Measurements from ENCODE around the gene CPHXL2. TPM values are rescaled to one million over a fixed set of nuclear protein-coding genes. Genes with fewer than 3 reads are reported as not detected.

CPHXL2 gene
- total RNA-seq, 1 donor from 2014 or later: not detected

GRCh38 chr16:75714661-75715060, 37.9 kb upstream of the CPHXL2 start:
- Mint-ChIP-seq H3K27me3 (ENCODE audit: insufficient read depth, low read depth) (peaks cover 2% of the 10 kb centered on the region), H3K27ac (no peak overlapping the region), H3K9me3 (peaks cover 20% of the 10 kb centered on the region), H3K4me3 (no peak overlapping the region), H3K36me3 (no peaks in the 10 kb centered on the region), H3K4me1 (no peaks in the 10 kb centered on the region)
- no peak overlapping the region for H3K27ac ChIP-seq
- no peaks in the 10 kb centered on the region for H4K20me1 ChIP-seq (ENCODE audit: low read depth)
- H3K9ac ChIP-seq: no peak overlapping the region
- no peaks in the 10 kb centered on the region for H3K36me3 ChIP-seq
- peaks cover 13% of the 10 kb centered on the region for H3K9me3 ChIP-seq (ENCODE audit: low read depth)
- H3K27me3 ChIP-seq: no peaks in the 10 kb centered on the region
- H2AFZ ChIP-seq (replicated peaks): no peak overlapping the region
- no peak for TF ChIP-seq EZH2 (IDR thresholded peaks at IDR 0.05)
- TF ChIP-seq, protein P1, sequence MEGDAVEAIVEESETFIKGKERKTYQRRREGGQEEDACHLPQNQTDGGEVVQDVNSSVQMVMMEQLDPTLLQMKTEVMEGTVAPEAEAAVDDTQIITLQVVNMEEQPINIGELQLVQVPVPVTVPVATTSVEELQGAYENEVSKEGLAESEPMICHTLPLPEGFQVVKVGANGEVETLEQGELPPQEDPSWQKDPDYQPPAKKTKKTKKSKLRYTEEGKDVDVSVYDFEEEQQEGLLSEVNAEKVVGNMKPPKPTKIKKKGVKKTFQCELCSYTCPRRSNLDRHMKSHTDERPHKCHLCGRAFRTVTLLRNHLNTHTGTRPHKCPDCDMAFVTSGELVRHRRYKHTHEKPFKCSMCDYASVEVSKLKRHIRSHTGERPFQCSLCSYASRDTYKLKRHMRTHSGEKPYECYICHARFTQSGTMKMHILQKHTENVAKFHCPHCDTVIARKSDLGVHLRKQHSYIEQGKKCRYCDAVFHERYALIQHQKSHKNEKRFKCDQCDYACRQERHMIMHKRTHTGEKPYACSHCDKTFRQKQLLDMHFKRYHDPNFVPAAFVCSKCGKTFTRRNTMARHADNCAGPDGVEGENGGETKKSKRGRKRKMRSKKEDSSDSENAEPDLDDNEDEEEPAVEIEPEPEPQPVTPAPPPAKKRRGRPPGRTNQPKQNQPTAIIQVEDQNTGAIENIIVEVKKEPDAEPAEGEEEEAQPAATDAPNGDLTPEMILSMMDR (IDR thresholded peaks at IDR 0.05): no peak
- TF ChIP-seq EZH2phosphoT487 (IDR thresholded peaks at IDR 0.05): no peak
- no peak overlapping the region for H3K4me2 ChIP-seq
- no peak overlapping the region for H3K4me3 ChIP-seq
- H3F3A ChIP-seq (ENCODE audit: low read depth): no peaks in the 10 kb centered on the region
- no peaks in the 10 kb centered on the region for H3K79me2 ChIP-seq (ENCODE audit: low read depth)
- no peak for DNase-seq (ENCODE audit: low spot score)
- H3K4me1 ChIP-seq: no peaks in the 10 kb centered on the region

- Mint-ChIP-seq H3K4me3 (no peak overlapping the region), H3K36me3 (no peaks in the 10 kb centered on the region), H3K4me1 (no peaks in the 10 kb centered on the region), H3K27ac (no peak overlapping the region), H3K27me3 (ENCODE audit: insufficient read depth, low read depth) (peaks cover 5% of the 10 kb centered on the region), H3K9me3 (peaks cover 20% of the 10 kb centered on the region)
- Histone ChIP-seq H3K4me2 (no peak overlapping the region), H3K27me3 (no peaks in the 10 kb centered on the region), H4K20me1 (ENCODE audit: low read depth) (no peaks in the 10 kb centered on the region), H3K9me3 (ENCODE audit: low read depth) (peaks cover 9% of the 10 kb centered on the region), H3K79me2 (ENCODE audit: low read depth) (no peaks in the 10 kb centered on the region), H3K27ac (no peak overlapping the region), H3F3A (ENCODE audit: low read depth) (no peaks in the 10 kb centered on the region), H2AFZ (replicated peaks) (no peak overlapping the region), H3K9ac (no peak overlapping the region), H3K36me3 (no peaks in the 10 kb centered on the region), H3K4me3 (no peak overlapping the region), H3K4me1 (no peaks in the 10 kb centered on the region)
- TF ChIP-seq, protein P1 (IDR thresholded peaks at IDR 0.05): no peak
- TF ChIP-seq EZH2phosphoT487 (IDR thresholded peaks at IDR 0.05): no peak
- no peak for TF ChIP-seq EZH2 (IDR thresholded peaks at IDR 0.05)
- no peak for DNase-seq (ENCODE audit: low spot score)
Measured at GRCh38 chr16:75710344-75710743, 33.5 kb upstream of the CPHXL2 start.

- Mint-ChIP-seq H3K4me3 (no peak overlapping the region), H3K27me3 (ENCODE audit: insufficient read depth, low read depth) (peaks cover 2% of the 10 kb centered on the region), H3K9me3 (peaks cover 7% of the 10 kb centered on the region), H3K36me3 (no peaks in the 10 kb centered on the region), H3K27ac (no peak overlapping the region), H3K4me1 (peaks cover 5% of the 10 kb centered on the region)
- no peaks in the 10 kb centered on the region for H3K27me3 ChIP-seq
- H3K4me2 ChIP-seq: no peak overlapping the region
- TF ChIP-seq, protein P1 (IDR thresholded peaks at IDR 0.05): no peak
- TF ChIP-seq EZH2 (IDR thresholded peaks at IDR 0.05) (no peak), EZH2phosphoT487 (IDR thresholded peaks at IDR 0.05) (no peak)
- no peak overlapping the region for H2AFZ ChIP-seq (replicated peaks)
- no peak overlapping the region for H3K9ac ChIP-seq
- no peaks in the 10 kb centered on the region for H3K9me3 ChIP-seq (ENCODE audit: low read depth)
- H4K20me1 ChIP-seq (ENCODE audit: low read depth): no peaks in the 10 kb centered on the region
- no peak overlapping the region for H3K4me3 ChIP-seq
- DNase-seq (ENCODE audit: low spot score): no peak
- H3K27ac ChIP-seq: no peak overlapping the region
- H3K4me1 ChIP-seq: peaks cover 4% of the 10 kb centered on the region
- no peaks in the 10 kb centered on the region for H3K79me2 ChIP-seq (ENCODE audit: low read depth)
- H3K36me3 ChIP-seq: no peaks in the 10 kb centered on the region
- no peaks in the 10 kb centered on the region for H3F3A ChIP-seq (ENCODE audit: low read depth)
Measured at GRCh38 chr16:75703306-75703705, 26.5 kb upstream of the CPHXL2 start.
